ENCODE measurements around the gene PROC. TPM values are rescaled to one million over a fixed set of nuclear protein-coding genes. Genes with fewer than 3 reads are reported as not detected.

Gene PROC
- total RNA-seq, 1 experiment from 2014 or later: 1.1 TPM

- Histone ChIP-seq H3K27ac (ENCODE audit: low read length) (no peak overlapping the region), H3K36me3 (ENCODE audit: control insufficient read depth, insufficient read depth, low read length) (no peaks in the 10 kb centered on the region), H3K27me3 (ENCODE audit: control insufficient read depth, insufficient read depth, low read length) (no peaks in the 10 kb centered on the region), H3K4me3 (ENCODE audit: low read depth in 2 of 2, low read length in 2 of 2) (no peak overlapping the region), H3K4me1 (ENCODE audit: control insufficient read depth, insufficient read depth, low read length) (peaks cover 2% of the 10 kb centered on the region; the same call in 1 of the 2 replicates), H3K9me3 (ENCODE audit: control insufficient read depth, insufficient read depth, low read depth, low read length) (no peaks in the 10 kb centered on the region)
- no TSS peak for BruUV-seq (replicated peaks)
- TF ChIP-seq CTCF (IDR thresholded peaks at IDR 0.05) (no peak), TCF7L2 (IDR thresholded peaks at IDR 0.05; ENCODE audit: low read depth, low read length) (no peak), SIN3A (IDR thresholded peaks at IDR 0.05; ENCODE audit: borderline replicate concordance, insufficient read depth, low read depth, low read length) (no peak)
- TF ChIP-seq, protein P1, sequence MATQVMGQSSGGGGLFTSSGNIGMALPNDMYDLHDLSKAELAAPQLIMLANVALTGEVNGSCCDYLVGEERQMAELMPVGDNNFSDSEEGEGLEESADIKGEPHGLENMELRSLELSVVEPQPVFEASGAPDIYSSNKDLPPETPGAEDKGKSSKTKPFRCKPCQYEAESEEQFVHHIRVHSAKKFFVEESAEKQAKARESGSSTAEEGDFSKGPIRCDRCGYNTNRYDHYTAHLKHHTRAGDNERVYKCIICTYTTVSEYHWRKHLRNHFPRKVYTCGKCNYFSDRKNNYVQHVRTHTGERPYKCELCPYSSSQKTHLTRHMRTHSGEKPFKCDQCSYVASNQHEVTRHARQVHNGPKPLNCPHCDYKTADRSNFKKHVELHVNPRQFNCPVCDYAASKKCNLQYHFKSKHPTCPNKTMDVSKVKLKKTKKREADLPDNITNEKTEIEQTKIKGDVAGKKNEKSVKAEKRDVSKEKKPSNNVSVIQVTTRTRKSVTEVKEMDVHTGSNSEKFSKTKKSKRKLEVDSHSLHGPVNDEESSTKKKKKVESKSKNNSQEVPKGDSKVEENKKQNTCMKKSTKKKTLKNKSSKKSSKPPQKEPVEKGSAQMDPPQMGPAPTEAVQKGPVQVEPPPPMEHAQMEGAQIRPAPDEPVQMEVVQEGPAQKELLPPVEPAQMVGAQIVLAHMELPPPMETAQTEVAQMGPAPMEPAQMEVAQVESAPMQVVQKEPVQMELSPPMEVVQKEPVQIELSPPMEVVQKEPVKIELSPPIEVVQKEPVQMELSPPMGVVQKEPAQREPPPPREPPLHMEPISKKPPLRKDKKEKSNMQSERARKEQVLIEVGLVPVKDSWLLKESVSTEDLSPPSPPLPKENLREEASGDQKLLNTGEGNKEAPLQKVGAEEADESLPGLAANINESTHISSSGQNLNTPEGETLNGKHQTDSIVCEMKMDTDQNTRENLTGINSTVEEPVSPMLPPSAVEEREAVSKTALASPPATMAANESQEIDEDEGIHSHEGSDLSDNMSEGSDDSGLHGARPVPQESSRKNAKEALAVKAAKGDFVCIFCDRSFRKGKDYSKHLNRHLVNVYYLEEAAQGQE (IDR thresholded peaks at IDR 0.05; ENCODE audit: insufficient read depth in 1 of 2, low read depth in 2 of 2, low read length in 1 of 2): no peak
- in situ Hi-C loops (cut with HindIII; ENCODE audit: low pct_unique_long_range_greater_than_20kb, low sequenced_read_pairs): no loop called here
- ChIA-PET CTCF (interaction anchor here (1.0 kb wide), 1 partner anchor 69 kb away, joined by 3 read pairs; no protein-coding TSS in a partner anchor), POLR2A (no interaction called here)
- no peak for ATAC-seq
- no peak for DNase-seq (ENCODE audit: low read depth, low spot score)
- intact Hi-C loops (cut with micrococcal nuclease; ENCODE audit: unreplicated experiment): no loop called here
Observed at GRCh38 chr2:127371037-127371436, 47.2 kb upstream of the PROC start.

GRCh38 chr2:127373362-127374083, 44.7 kb upstream of the PROC start:
- Histone ChIP-seq H3K27me3 (ENCODE audit: control insufficient read depth, insufficient read depth, low read length) (no peaks in the 10 kb centered on the region), H3K4me1 (ENCODE audit: control insufficient read depth, insufficient read depth, low read length) (no peaks in the 10 kb centered on the region), H3K4me3 (ENCODE audit: low read depth in 2 of 2, low read length in 2 of 2) (no peak overlapping the region), H3K36me3 (ENCODE audit: control insufficient read depth, insufficient read depth, low read length) (no peaks in the 10 kb centered on the region), H3K27ac (ENCODE audit: low read length) (no peak overlapping the region), H3K9me3 (ENCODE audit: control insufficient read depth, insufficient read depth, low read depth, low read length) (no peaks in the 10 kb centered on the region)
- BruUV-seq (replicated peaks): TSS peak; percentile 4
- in situ Hi-C loops (cut with HindIII; ENCODE audit: low pct_unique_long_range_greater_than_20kb, low sequenced_read_pairs) (no loop called here), intact Hi-C loops (cut with micrococcal nuclease; ENCODE audit: unreplicated experiment) (no loop called here)
- ATAC-seq: no peak
- ChIA-PET POLR2A (no interaction called here), CTCF (no interaction called here)
- TF ChIP-seq CTCF (IDR thresholded peaks at IDR 0.05) (no peak), TCF7L2 (IDR thresholded peaks at IDR 0.05; ENCODE audit: low read depth, low read length) (no peak)
- TF ChIP-seq, protein P1 (IDR thresholded peaks at IDR 0.05; ENCODE audit: insufficient read depth in 1 of 2, low read depth in 2 of 2, low read length in 1 of 2): no peak
- DNase-seq (ENCODE audit: low read depth, low spot score): no peak

Data from Panc1 (cell line).